GM12878 (cell line): ENCODE measurements around the gene PARP2. TPM values are rescaled to one million over a fixed set of nuclear protein-coding genes. Genes with fewer than 3 reads are reported as not detected.

Experiments used
- ATAC-seq: fragments of 200-7000 bp; cut with Tn5 transposase; 3 replicates; pipeline ENCODE4 v1.9.1; 2020; ENCODE audit warnings: mild to moderate bottlenecking, moderate library complexity
- BruUV-seq: library from RNA; stranded (reverse); fragments of 400-500 nt; replicated peaks from 2 replicates; lab custom pipeline; 2021; lab: Mats Ljungman, UMichigan
- CTCF ChIA-PET: fragments of 300-600 bp; sonication (Branson Sonifier 250); formaldehyde crosslinking; extraction: SDS; loops from one replicate; lab custom pipeline; 2021; ENCODE audit warnings: inconsistent platforms; lab: Yijun Ruan, JAX
- POLR2A ChIA-PET: fragments of 350-600 bp; formaldehyde crosslinking; extraction: SDS; loops from one replicate; lab custom pipeline; 2021; ENCODE audit warnings: inconsistent platforms; lab: Charles Lee
- RAD21 ChIA-PET: fragments of 300-600 bp; sonication (Branson Sonifier 250); formaldehyde crosslinking; loops from one replicate; lab custom pipeline; 2023; ENCODE audit warnings: antibody characterized with exemption; ENCODE audit not compliant: unreplicated experiment; lab: Charles Lee
- SMC1A ChIA-PET: fragments of 300-600 bp; sonication (Branson Sonifier 250); formaldehyde crosslinking; loops from one replicate; lab custom pipeline; 2023; ENCODE audit not compliant: unreplicated experiment, uncharacterized antibody; lab: Charles Lee
- DNase-seq: peaks from one replicate; pipeline ENCODE4 v3.0.0-alpha.2; 2011; ENCODE audit warnings: low read depth, low spot score
- FAIRE-seq: peaks from 3 replicates; lab custom pipeline; 2011; peaks lifted over from hg19 to GRCh38; lab: Jason Lieb, UNC
- H2AFZ ChIP-seq: 2 replicates; pipeline ENCODE4 v1.6.0; 2011; ENCODE audit warnings: low read depth, low read length, control low read depth; ENCODE audit not compliant: control insufficient read depth
- H3K27ac ChIP-seq: 2 replicates; pipeline ENCODE4 v1.5.1; 2011; ENCODE audit warnings: control low read depth; ENCODE audit not compliant: control insufficient read depth, insufficient read depth
- H3K27me3 ChIP-seq, 2 experiments: replicated peaks in 1 of 2; 2 replicates each; pipeline versions ENCODE4 v1.6.0 to v1.6.1; 2011; ENCODE audit warnings: low read length in 1 of 2; ENCODE audit not compliant: control insufficient read depth in 2 of 2, insufficient read depth in 2 of 2
- H3K36me3 ChIP-seq, 2 experiments: 2 replicates each; pipeline ENCODE4 v1.5.1; 2011; ENCODE audit warnings: low read length in 1 of 2; ENCODE audit not compliant: control insufficient read depth in 2 of 2, insufficient read depth in 2 of 2
- H3K4me1 ChIP-seq: 2 replicates; pipeline ENCODE4 v1.6.1; 2011; ENCODE audit warnings: mild to moderate bottlenecking, low read length, moderate library complexity, mixed read lengths; ENCODE audit not compliant: control insufficient read depth, insufficient read depth
- H3K4me2 ChIP-seq: 2 replicates; pipeline ENCODE4 v1.6.0; 2011; ENCODE audit warnings: control low read depth; ENCODE audit not compliant: control insufficient read depth, insufficient read depth
- H3K4me3 ChIP-seq: fragments of 200-600 bp; sonication (generic); 2 replicates; pipeline ENCODE4 v1.5.1; 2016
- H3K79me2 ChIP-seq: 2 replicates; pipeline ENCODE4 v1.6.0; 2011; ENCODE audit warnings: low read length; ENCODE audit not compliant: control insufficient read depth, insufficient read depth
- H3K9ac ChIP-seq: 2 replicates; pipeline ENCODE4 v1.8.0; 2011; ENCODE audit warnings: low read length, control low read depth, mixed read lengths; ENCODE audit not compliant: control insufficient read depth, insufficient read depth
- H3K9me3 ChIP-seq: replicated peaks from 3 replicates; pipeline ENCODE4 v1.5.1; 2011; ENCODE audit warnings: mild to moderate bottlenecking, low read length; ENCODE audit not compliant: control insufficient read depth, insufficient read depth
- H4K20me1 ChIP-seq: 2 replicates; pipeline ENCODE4 v1.6.0; 2011; ENCODE audit not compliant: control insufficient read depth, insufficient read depth
- ATF2 ChIP-seq: IDR thresholded peaks from 2 replicates; pipeline ENCODE4 v1.6.1; 2012; ENCODE audit warnings: low read length, inconsistent platforms
- CHD2 ChIP-seq: IDR thresholded peaks from 2 replicates; pipeline ENCODE4 v1.6.1; 2011; ENCODE audit warnings: low read depth, low read length, improper control_type of control experiment, borderline replicate concordance
- CTCF ChIP-seq, 3 experiments: IDR thresholded peaks in 2 of 3; conservative IDR thresholded peaks in 1 of 3; 2 replicates each; pipeline ENCODE4 v1.5.1; 2011; ENCODE audit warnings: low read depth in 3 of 3, low read length in 3 of 3, mild to moderate bottlenecking in 3 of 3, control low read depth in 2 of 3, moderate library complexity in 2 of 3, inconsistent platforms in 1 of 3, mixed read lengths in 1 of 3; ENCODE audit not compliant: control insufficient read depth in 2 of 3, insufficient read depth in 1 of 3; ENCODE audit errors: extremely low read depth in 1 of 3
- GABPA ChIP-seq: IDR thresholded peaks from 2 replicates; pipeline ENCODE4 v1.6.1; 2014; ENCODE audit warnings: antibody characterized with exemption, low read depth, mild to moderate bottlenecking, inconsistent platforms
- MTA3 ChIP-seq: IDR thresholded peaks from 2 replicates; pipeline ENCODE4 v1.6.1; 2012; ENCODE audit warnings: low read length, inconsistent platforms, borderline replicate concordance
- NR2C2 ChIP-seq: IDR thresholded peaks from 2 replicates; pipeline ENCODE4 v1.6.1; 2011; ENCODE audit warnings: borderline replicate concordance, low read depth; ENCODE audit not compliant: control insufficient read depth, insufficient read length
- NR2F1 ChIP-seq: fragments of 450-650 bp; conservative IDR thresholded peaks from 2 replicates; pipeline ENCODE4 v1.6.1; 2017; ENCODE audit warnings: mild to moderate bottlenecking
- PAX8 ChIP-seq: fragments of 450-650 bp; IDR thresholded peaks from 2 replicates; pipeline ENCODE4 v1.6.1; 2017; ENCODE audit warnings: mild to moderate bottlenecking, moderate library complexity
- REST ChIP-seq: IDR thresholded peaks from 2 replicates; pipeline ENCODE4 v1.6.1; 2012; ENCODE audit warnings: mild to moderate bottlenecking, low read depth, low read length
- TBL1XR1 ChIP-seq: IDR thresholded peaks from 2 replicates; pipeline ENCODE4 v1.6.1; 2012; ENCODE audit warnings: low read depth, low read length, improper control_type of control experiment
- WGBS: methylation state at CpG from one replicate; pipeline ENCODE4 v1.1.6; 2016; ENCODE audit warnings: low lambda C conversion rate; ENCODE audit not compliant: insufficient replicate concordance, insufficient coverage; ENCODE audit errors: missing lambda C conversion rate; 5-methylcytosine and 5-hydroxymethylcytosine counted together
- in situ Hi-C: fragments of 300-500 bp; cut with MboI; formaldehyde crosslinking; loops from 9 replicates; pipeline ENCODE4 v1.14.3; 2018; ENCODE audit warnings: mixed read lengths
- intact Hi-C: fragments of 100-400 bp; cut with micrococcal nuclease; formaldehyde crosslinking; loops from one replicate; pipeline ENCODE4 v1.14.2; 2022; ENCODE audit not compliant: unreplicated experiment
- polyA plus RNA-seq, 11 experiments: library from polyadenylated mRNA; depleted of rRNA in 4 of 11; unstranded in 6 of 11; stranded (reverse) in 5 of 11; fragments of >200 nt; fragmentation: Nextera tagmentation in 4 of 11; fragmentation: Illumina TruSeq in 1 of 11; extraction: Ambion mirVana in 4 of 11; extraction: Trizol in 1 of 11; gene quantifications; 1 replicate in 1 of 11; 2 replicates in 10 of 11; pipeline versions ENCODE4 v1.2.1 to v1.2.3, GENCODE V29; 2011 to 2016; ENCODE audit warnings: inconsistent platforms in 2 of 11, missing spikeins in 2 of 11, low read depth in 1 of 11
- total RNA-seq, 4 experiments: library from RNA; depleted of rRNA in 3 of 4; stranded (reverse); fragments of >200 nt in 3 of 4; fragmentation: Illumina TruSeq in 1 of 4; extraction: Trizol in 1 of 4; gene quantifications; 2 replicates each; pipeline versions ENCODE4 v1.2.1 to v1.2.3, GENCODE V29; 2013 to 2021

PARP2 gene
- total and polyA plus RNA-seq, 10 of the 15 experiments (the other 5 are each of a cell fraction or from before 2014, with no cell fraction given): 26.7 to 75.4 (median 42.3) TPM

- POLR2A ChIA-PET: interaction anchor here (0.5 kb wide), 1 partner anchor 102 kb away, joined by 3 read pairs; no protein-coding TSS in a partner anchor
- no peak overlapping the region for H3K9ac ChIP-seq
- no TSS peak for BruUV-seq
Observed at GRCh38 chr14:20306079-20306423, 37.4 kb upstream of the PARP2 start.

More at GRCh38 chr14:20306079-20306423, 37.4 kb upstream of the PARP2 start:
- Histone ChIP-seq H4K20me1 (no peaks in the 10 kb centered on the region), H3K27ac (no peak overlapping the region), H3K27me3 (no peaks in the 10 kb centered on the region), H3K79me2 (peaks cover 5% of the 10 kb centered on the region), H2AFZ (no peak overlapping the region), H3K4me1 (0 out of 2 replicates have a peak, but pooled peaks cover 3% of the 10 kb centered on the region), H3K4me2 (no peak overlapping the region), H3K9me3 (no peaks in the 10 kb centered on the region), H3K36me3 (peaks cover 0 to 2% of the 10 kb centered on the region in 2 experiments; a peak in 1 of 4 replicates), H3K4me3 (no peak overlapping the region)
- CTCF ChIA-PET: interaction anchor here (0.6 to 2.2 kb wide), 7 partner anchors 11 to 771 kb away, joined by 3 to 12 read pairs (median 4); no protein-coding TSS in a partner anchor
- TF ChIP-seq TBL1XR1 (no peak), REST (no peak), NR2F1 (no peak), NR2C2 (no peak), CTCF (IDR thresholded peaks at IDR 0.05 in 2 of 3, conservative IDR thresholded peaks at IDR 0.05 in 1 of 3; ENCODE audit: control insufficient read depth in 2 of 3, extremely low read depth in 1 of 3, insufficient read depth in 1 of 3, low read depth in 3 of 3, low read length in 3 of 3) (no peak), ATF2 (no peak), PAX8 (no peak), GABPA (no peak), CHD2 (no peak), MTA3 (no peak)
- WGBS: 100% methylated on average over 1 of the region's 1 CpG
- ATAC-seq (no peak), FAIRE-seq (no peak), DNase-seq (no peak)
- in situ Hi-C loops: no loop called here
- RAD21 ChIA-PET: no interaction called here
- SMC1A ChIA-PET: interaction anchor here (0.6 to 1.5 kb wide), 3 partner anchors 20 to 22 kb away, joined by 3 read pairs; no protein-coding TSS in a partner anchor
- intact Hi-C loops: no loop called here
